ENCODE results near the gene CPNE8. TPM values are rescaled to one million over a fixed set of nuclear protein-coding genes. Genes with fewer than 3 reads are reported as not detected.
A peak's percentile ranks its signal among the peaks of the same experiment; 100 is the strongest.

The CPNE8 gene
- total and polyA plus RNA-seq, 10 of the 15 experiments (the other 5 are each of a cell fraction or from before 2014, with no cell fraction given) = 11.3 to 38.4 (median 18.9) TPM

GRCh38 chr12:38728894-38729293 lies 176.5 kb downstream of the CPNE8 start:
- no TSS peak for BruUV-seq (replicated peaks)

More at GRCh38 chr12:38728894-38729293, 176.5 kb downstream of the CPNE8 start:
- no peak overlapping the region for H3K27ac ChIP-seq (ENCODE audit: control insufficient read depth, insufficient read depth)
- no peaks in the 10 kb centered on the region for H3K27me3 ChIP-seq (replicated peaks in 1 of 2; ENCODE audit: control insufficient read depth in 2 of 2, insufficient read depth in 2 of 2, low read length in 1 of 2)
- no peak for TF ChIP-seq HDAC6 (IDR thresholded peaks at IDR 0.05; ENCODE audit: unreplicated experiment)
- TF ChIP-seq HSF1 (IDR thresholded peaks at IDR 0.05; ENCODE audit: low read depth, low read length) = no peak
- TF ChIP-seq JUNB (IDR thresholded peaks at IDR 0.05) = no peak
- 100% methylated on average over 1 of the region's 1 CpG for WGBS (ENCODE audit: insufficient coverage, insufficient replicate concordance, low lambda C conversion rate, missing lambda C conversion rate)
- no peaks in the 10 kb centered on the region for H3K4me1 ChIP-seq (ENCODE audit: control insufficient read depth, insufficient read depth, low read length)
- no peak overlapping the region for H2AFZ ChIP-seq (ENCODE audit: control insufficient read depth, low read depth, low read length)
- DNase-seq (ENCODE audit: low read depth, low spot score) (no peak), ATAC-seq (peak; percentile 88), FAIRE-seq (no peak)
- CTCF ChIA-PET = interaction anchor here (1.0 to 1.4 kb wide), 5 partner anchors 9 to 192 kb away, joined by 3 to 4 read pairs (median 3); no protein-coding TSS in a partner anchor
- in situ Hi-C loops (cut with MboI) = no loop called here
- POLR2A ChIA-PET = interaction anchor here (0.6 kb wide), 1 partner anchor 176 kb away, joined by 6 read pairs; no protein-coding TSS in a partner anchor
- H3K36me3 ChIP-seq (ENCODE audit: control insufficient read depth in 2 of 2, insufficient read depth in 2 of 2, low read length in 1 of 2) = no peaks in the 10 kb centered on the region
- no peak overlapping the region for H3K4me3 ChIP-seq
- no peak overlapping the region for H3K9ac ChIP-seq (ENCODE audit: control insufficient read depth, insufficient read depth, low read length)
- H3K9me3 ChIP-seq (replicated peaks; ENCODE audit: control insufficient read depth, insufficient read depth, low read length) = no peaks in the 10 kb centered on the region; the same call in 2 of the 3 replicates
- RAD21 ChIA-PET (ENCODE audit: unreplicated experiment) = no interaction called here
- SMC1A ChIA-PET (ENCODE audit: uncharacterized antibody, unreplicated experiment) = interaction anchor here (0.9 to 2.0 kb wide), 11 partner anchors 9 to 174 kb away, joined by 3 to 9 read pairs (median 4); no protein-coding TSS in a partner anchor
- no peaks in the 10 kb centered on the region for H4K20me1 ChIP-seq (ENCODE audit: control insufficient read depth, insufficient read depth)
- H3K79me2 ChIP-seq (ENCODE audit: control insufficient read depth, insufficient read depth, low read length) = no peaks in the 10 kb centered on the region
- H3K4me2 ChIP-seq (ENCODE audit: control insufficient read depth, insufficient read depth) = no peak overlapping the region
- intact Hi-C loops (cut with micrococcal nuclease; ENCODE audit: unreplicated experiment) = no loop called here
